AG09319 (cell line): ENCODE measurements around the gene HECTD2.

ENCODE experiments used
- DNase-seq: peaks from one replicate; pipeline ENCODE4 v3.0.0-alpha.2; 2010; ENCODE audit warnings: low read depth; ENCODE audit errors: extremely low read depth
- TF ChIP-seq, protein P1 (sequence below): IDR thresholded peaks from 2 replicates; pipeline ENCODE4 v1.5.1; 2011; ENCODE audit warnings: low read depth, mild to moderate bottlenecking, inconsistent platforms, low read length, moderate library complexity

Gene HECTD2

DNA sequence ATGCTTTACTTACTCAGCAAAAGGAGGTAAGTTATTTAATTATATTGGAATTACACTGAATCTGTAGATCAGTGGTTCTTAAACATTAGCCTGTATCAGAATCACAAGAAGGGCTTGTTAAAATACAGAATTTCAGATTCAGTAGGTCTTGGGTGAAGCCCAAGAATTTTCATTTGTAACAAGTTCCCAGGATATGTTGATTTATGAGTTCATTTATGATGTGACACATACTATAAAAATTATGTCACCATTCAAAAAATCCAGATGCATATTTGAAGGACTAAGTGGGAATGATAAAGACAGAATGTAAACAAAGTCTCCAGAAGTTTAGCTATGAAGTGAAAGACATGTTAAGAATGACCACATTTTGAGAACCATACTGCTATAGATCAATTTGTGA is 52.3 kb downstream of the HECTD2 start:
- no peak for DNase-seq
- TF ChIP-seq, protein P1, sequence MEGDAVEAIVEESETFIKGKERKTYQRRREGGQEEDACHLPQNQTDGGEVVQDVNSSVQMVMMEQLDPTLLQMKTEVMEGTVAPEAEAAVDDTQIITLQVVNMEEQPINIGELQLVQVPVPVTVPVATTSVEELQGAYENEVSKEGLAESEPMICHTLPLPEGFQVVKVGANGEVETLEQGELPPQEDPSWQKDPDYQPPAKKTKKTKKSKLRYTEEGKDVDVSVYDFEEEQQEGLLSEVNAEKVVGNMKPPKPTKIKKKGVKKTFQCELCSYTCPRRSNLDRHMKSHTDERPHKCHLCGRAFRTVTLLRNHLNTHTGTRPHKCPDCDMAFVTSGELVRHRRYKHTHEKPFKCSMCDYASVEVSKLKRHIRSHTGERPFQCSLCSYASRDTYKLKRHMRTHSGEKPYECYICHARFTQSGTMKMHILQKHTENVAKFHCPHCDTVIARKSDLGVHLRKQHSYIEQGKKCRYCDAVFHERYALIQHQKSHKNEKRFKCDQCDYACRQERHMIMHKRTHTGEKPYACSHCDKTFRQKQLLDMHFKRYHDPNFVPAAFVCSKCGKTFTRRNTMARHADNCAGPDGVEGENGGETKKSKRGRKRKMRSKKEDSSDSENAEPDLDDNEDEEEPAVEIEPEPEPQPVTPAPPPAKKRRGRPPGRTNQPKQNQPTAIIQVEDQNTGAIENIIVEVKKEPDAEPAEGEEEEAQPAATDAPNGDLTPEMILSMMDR, result no peak

DNA sequence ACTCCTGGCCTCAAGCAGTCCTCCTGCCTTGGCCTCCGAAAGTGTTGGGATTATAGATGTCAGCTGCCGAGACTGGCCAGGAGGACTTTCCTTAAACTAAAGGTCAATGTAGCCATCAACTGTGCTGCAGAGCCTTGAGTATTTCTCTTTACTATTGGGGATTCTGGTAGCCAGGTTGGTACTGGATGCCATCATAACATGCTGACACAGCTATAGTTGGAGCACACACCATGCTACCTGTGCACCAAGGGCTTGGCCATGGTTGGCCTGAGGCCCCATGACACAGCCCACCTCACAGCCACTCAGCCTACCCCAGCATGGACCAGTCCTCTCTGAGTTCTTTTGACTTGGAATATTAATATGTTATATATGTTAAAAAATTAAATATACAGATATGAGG is 54.4 kb downstream of the HECTD2 start:
- TF ChIP-seq, protein P1, result no peak
- no peak for DNase-seq

DNA sequence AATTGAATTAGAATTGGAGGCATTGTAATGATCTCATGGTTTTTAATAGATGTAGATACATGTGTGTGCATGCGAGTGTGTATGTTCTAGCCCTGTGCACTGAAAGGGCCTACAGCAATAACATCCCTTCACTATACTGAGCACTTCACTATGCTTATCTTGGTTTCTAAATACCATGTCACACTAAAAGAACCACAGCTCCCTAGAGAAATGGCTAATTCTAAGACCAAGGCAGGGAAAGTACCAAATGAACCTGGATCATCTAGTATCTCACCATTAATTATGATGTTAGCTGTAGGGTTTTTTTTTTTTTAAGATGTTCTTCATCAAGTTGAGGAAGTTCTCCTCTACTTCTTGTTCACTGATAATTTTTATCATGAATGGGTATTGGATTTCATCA is 55.1 kb downstream of the HECTD2 start:
- TF ChIP-seq, protein P1, result no peak
- DNase-seq, result no peak

DNA sequence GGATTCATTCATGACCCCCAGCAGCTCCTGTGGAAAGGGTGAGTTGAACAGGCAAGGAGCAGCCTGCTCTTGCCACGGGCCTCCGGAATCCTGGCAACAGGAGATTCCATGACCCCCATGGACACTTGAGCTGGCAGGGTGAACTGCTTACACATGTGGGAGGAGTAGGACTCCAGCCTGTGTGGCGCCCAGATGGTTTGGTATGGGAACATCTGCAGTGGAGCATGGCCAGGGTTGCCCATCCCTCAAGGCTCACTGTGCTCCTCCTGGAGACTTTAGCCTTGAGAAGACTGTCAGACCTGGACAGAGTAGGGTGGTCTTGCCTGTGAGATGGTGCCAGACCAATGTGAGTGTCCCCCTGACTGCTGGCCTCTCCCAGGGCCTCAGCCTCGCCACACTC is 57.0 kb downstream of the HECTD2 start:
- TF ChIP-seq, protein P1, result no peak
- no peak for DNase-seq

DNA sequence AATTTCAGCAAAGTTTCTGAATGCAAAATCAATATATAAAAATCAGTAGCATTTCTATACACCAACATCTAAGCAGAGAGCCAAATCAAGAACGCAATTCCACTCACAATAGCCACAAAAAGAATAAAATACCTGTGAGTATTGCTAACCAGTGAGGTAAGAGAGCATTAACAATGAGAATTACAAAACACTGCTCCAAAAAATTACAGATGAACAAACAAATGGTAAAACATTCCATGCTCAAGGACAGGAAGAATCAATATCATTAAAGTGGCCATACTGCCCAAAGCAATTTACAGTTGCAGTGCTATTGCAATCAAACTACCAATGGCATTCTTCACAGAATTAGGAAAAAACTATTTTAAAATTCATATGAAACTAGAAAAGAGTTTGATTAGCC is 61.5 kb downstream of the HECTD2 start:
- DNase-seq, result no peak
- TF ChIP-seq, protein P1, result no peak

DNA sequence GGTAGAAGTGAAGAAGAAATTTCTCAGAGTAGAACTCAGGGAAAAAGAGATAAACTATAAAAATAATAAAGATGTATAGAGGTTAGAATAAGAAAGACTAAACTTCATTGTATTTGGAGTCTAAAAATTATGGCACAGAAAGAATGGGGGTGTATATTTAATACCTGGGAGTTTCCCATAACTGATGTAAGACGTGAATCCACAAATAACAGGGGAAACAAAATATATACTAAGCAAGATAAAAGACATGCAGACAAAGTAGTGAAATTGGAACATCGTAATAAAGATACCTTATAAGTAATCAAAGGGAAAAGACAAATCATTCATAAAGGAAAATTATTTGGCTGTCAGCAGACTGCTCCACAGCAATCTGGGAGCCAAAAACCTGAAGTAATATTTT is 62.8 kb downstream of the HECTD2 start:
- TF ChIP-seq, protein P1, result no peak
- no peak for DNase-seq

DNA sequence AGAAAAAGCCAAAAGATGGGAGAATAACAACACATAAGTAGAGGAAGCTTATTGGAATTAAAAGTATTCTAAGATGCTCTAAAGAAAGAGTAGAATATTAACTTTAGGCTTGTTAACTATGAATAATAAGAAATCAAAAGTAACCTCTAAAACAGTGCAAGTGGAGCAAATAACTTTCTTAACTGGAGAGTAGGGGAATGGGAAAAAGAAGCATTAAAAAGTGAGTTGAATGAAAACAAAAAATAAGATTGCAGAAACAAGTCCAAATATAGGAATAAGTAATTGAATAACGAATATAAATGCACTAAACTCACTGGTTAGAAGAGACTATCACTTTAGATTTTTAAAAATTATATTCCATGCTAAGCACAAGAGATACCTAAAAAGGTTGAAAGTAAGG is 63.9 kb downstream of the HECTD2 start:
- DNase-seq, result no peak
- TF ChIP-seq, protein P1, result no peak
